ENCODE measurements around the gene CDH8.
"Not testable (repeated sequence)": the region's sequence is repeated elsewhere in the genome, so short reads cannot be mapped to it uniquely, and the experiment has no call there.

Gene CDH8

DNA sequence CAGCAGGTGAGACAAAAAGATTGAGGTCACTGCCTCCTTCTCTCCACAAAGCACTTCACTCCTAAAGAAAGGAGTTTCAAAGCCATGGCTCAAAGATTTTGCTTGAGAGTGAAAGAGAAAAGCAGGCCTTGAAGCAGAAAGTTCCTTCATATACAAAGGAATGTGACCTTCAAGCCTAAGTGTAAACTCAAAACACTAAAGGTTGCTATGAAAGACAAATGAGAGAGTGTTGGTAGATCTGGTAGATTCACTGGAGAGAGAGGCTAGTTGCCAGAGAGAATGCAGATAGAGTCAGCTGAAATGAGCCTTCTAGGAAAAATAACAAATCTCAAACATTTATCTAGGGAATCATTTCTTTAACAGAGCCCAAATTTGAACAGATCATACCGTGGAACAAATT lies 305.2 kb downstream of the CDH8 start:
- DNase-seq, result no peak

DNA sequence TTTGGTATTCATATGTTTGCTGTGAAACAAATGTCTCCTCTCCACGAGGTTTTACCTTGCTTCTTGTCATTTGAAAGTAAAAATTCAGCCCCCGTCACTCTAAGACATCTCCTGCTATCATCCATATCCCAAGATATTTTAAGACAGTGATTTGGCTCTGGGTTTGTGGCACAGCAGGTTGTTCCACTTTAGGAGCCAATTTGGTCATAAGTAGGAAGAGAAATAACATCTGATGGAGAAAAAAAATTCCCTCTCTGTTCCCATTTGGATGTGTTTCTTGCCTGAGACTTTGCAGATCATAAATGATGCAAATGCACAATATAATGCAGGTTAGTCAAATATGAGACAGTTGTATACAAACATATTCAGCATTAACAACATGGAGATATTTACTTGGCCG lies 309.5 kb downstream of the CDH8 start:
- no peak for DNase-seq

DNA sequence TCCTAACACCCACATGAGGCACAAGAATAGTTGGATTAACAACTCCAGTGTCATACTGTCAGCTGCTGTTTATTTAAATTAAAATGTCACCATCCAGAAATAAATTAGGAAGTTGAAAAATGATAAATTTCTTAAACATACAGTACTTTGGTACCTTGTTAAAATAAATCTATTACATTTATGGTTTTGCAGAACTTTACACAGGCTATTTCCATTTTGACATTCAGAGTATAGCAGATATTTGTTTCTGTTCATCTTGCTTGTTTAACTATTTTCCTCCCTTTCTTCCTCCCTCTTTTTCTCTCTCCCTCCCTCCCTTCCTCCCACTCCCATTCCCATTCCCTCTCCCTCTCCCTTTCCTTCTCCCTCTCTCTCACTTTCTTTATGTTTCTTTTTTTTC lies 310.1 kb downstream of the CDH8 start:
- no peak for DNase-seq

DNA sequence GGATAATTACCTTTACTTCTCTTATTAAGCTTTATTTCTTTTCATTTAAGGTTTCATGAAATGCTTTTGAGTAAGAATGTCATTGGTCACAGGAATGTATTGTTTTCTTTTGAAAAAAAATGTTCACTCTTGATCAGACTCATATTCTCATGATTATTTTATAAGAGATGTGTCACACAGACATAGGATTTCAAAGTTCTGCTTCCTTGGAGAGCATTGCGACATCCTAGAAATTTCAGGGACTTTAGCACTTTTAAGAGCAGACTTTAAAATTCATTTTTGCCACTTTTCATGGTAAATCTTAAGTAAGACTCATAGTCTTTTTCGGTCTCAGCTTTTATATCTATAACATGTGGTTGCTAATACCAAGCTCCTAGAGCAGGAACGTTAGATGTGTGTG lies 314.7 kb downstream of the CDH8 start:
- no peak for DNase-seq

DNA sequence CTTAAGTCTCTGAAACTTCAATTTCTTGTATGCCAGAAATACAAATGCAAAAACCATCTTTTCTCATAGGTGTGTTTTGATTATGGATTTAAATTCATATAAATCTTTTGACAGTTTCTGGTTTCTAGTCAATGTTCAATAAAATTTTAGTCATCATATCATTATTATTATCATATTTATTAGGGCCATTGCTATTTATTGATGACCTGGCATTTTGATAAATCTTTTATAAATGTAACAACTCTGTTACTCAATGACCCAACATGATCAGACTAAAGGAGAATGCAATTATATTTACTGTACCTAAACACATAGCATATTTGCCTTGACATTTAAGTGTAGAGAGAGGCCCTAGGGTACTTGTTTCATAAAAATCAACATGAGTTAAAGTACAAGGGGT lies 320.8 kb downstream of the CDH8 start:
- no peak for DNase-seq

DNA sequence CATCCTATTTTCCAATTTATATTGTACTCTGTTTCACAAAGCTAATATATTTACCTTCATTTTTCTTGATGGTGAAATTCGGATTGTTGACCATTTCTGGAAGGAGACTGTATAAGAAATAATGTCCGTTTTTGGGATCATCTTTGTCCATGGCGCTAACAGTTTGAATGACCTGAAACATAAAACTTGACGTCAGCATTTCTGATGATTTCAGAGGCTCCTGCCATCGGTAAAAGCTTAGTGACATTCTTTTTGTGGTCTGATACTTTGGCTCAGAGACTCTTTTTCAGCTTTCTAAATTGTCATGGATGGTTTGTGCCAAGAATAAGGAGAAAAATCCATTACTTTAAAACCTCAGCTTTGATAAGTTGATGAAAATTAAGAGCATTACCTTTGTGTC lies 322.5 kb downstream of the CDH8 start:
- no peak for DNase-seq

DNA sequence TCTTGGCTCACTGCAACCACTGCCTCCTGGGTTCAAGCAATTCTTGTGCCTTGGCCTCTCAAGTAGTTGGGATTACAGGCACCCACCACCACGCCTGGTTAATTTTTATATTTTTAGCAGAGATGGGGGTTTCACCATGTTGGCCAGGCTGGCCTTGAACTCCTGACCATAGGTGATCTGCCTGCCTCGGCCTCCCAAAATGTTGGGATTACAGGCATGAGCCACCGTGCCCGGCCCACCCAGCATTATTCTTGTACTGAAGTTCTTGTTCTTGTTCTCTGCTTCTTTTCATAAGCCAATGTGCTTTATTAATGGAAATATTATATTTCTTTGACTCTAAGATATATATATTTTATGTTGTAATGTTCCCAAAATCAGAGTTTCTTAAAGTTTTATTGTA lies 336.6 kb downstream of the CDH8 start:
- DNase-seq, result not testable (repeated sequence)

DNA sequence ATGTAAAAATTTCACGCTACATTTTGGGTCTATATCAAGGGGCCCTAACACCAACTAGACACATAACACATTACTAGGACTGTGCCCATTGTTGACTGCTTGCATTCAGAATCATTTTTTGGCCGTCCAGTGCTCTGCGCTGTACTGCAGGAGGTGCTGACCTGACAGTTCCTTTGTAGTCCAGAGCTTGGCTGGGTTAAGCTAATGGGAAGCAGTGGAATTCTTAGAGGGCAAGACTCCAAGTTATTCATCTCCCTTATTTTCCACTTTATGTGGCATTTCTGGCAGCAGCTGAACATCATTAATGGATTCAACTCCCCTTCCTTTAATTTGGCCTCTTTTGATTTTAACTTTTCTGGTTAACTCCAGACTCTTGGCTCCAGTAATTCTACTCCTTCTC lies 351.7 kb downstream of the CDH8 start:
- no peak for DNase-seq

DNA sequence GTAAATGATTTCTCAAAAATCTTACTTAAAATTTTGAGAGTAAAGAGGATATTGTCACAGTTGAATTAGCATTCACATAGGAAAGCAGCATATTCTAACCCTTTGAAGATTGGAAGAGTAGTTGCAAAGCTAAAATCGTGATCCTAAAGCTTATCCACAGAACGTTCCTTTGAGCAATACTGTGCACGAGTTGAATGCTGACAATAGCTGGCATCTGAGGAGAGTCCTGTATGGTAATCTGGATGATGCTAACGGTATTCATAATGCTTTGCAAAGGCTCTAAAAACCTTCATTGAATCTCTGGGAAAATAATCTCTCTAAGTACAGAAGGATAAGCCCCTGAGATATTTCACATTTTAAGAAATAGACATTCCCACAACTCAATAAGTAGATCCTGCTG lies 354.6 kb downstream of the CDH8 start:
- DNase-seq, result no peak

DNA sequence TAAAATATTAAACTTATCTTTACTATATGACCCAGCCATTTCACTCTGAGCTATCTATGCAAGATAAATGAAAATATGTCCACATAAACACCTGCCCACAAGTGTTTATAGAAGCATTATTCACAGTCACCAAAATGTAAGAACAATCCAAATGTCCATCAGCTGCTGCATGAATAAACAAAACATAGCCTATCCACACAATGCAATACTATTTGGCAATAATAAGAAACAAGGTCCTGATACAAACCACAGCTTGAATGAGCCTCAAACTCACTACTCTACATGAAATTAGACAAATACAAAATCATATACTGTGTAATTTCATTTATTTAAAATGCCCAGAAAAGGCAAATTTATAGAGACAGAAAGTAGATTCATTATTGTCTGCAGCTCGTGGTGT lies 355.1 kb downstream of the CDH8 start:
- no peak for DNase-seq

DNA sequence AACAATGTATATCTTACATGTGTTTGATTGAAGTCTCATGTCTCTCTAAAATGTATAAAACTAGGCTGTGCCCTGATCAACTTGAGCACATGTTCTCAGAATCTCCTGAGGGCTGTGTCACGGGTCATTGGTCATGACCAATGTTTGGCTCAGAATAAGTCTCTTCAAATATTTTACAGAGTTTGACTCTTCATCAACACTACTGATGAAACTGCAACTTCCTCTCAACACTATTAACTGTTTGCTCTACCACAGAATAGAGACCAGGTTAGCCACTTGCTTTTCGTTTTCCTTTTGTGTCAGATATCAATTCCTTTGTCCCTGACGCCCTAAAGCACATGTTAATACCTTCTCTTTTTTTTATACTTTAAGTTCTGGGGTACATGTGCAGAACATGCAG lies 358.1 kb downstream of the CDH8 start:
- no peak for DNase-seq

DNA sequence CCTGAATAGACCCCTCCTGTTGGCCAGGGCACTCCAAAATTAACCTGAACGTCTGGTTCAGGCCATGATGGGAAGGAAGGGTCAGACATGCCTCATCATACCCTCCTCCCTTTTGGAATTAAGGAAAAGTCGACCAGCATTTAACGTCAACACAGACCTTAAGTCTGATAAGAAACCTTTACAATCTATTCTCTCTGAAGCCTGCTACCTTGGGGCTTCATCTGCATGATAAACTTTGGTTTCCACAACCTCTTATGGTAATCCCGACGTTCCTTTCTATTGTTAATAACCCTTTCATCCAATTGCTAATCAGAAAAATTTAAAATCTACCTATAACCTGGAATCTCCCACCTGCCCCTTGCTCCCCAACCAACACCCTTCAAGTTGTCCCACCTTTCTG lies 358.5 kb downstream of the CDH8 start:
- DNase-seq, result no peak

DNA sequence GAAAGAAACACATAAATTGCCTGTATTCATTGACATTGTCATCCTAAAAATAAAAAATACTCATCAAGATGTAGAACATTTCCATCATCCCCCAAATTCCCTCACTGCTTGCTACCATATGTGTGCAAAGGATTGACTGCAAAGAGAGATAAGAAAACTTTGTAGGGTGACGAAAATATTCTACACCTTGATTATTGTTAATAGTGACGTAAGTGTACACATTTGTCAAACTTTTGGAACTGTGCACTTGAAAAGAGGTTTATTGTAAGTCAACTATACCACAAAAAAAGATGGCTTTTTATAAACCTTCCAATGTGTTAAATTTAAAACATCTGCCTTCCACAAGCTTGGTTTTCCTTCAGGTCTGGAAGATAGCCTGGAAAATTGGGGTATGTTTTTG lies 359.5 kb downstream of the CDH8 start:
- no peak for DNase-seq

DNA sequence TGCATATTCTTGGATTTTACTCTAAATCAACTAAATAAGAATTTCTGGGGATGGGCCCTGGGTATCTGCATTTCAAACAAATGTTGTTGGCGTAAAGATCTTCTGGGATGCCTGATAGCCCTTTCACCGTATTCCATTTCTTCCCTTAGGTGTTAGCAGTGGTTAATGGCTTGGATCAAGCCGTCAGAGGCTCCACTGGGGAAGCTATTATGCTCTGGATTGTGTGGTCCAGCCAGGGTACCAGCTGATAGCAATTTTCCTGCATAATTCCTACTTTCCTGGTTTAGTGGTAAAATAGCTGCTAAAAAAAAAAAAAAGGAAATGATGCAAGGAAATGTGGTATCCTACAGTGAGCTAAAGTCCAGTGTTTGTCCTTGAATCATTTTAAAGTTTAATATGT lies 365.1 kb downstream of the CDH8 start:
- DNase-seq, result no peak

DNA sequence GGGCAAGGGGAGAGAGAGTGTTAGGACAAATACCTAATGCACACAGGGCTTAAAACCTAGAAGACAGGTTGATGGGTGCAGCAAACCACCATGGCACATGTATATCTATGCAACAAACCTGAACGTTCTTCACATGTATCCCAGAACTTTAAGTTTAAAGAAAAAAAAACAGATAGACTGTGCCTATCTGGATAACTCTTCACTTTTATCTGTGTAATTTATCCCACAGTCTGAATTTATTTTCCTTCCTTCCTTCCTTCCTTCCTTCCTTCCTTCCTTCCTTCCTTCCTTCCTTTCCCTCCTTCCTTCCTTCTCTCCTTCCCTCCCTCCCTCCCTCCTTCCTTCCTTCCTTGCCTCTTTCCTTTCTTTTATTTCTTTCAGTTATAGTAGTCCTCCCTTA lies 370.7 kb downstream of the CDH8 start:
- DNase-seq, result no peak

DNA sequence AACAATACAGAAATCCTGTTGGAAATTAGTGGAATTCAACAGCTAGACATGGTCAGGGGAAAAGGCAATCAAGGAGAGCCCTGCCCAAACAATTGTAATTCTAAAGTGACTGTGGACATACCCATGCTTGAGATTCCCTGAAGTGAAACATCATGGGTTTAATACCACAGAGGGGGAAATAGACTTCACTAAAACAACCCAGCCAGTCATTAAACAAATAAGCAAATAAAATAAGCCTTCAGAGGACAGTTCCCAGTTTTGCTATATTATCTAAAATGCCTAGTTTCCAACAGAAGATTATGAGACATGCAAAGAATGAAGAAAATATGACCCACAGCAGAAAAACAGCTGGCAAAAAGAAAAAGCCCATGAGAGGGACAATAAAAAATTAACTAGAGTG lies 376.3 kb downstream of the CDH8 start:
- DNase-seq, result no peak

DNA sequence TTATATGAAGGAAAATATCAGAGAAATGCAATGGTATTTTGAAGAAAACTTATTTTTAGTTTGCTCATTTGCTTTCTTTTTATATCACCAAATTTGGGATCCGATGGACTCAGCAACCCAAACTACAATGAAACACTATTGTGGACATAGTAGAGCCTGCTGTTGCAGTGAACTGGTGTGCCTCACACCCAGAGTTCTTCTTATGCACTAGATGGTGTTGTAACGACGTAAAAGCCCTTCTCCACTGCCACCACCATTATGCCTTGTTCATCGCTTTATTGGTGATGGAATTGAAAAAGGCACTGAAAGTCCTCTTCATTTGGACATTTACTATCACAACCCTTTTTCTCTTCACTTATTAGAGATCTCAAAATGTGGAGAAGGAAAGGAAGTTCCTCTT lies 381.3 kb downstream of the CDH8 start:
- no peak for DNase-seq

DNA sequence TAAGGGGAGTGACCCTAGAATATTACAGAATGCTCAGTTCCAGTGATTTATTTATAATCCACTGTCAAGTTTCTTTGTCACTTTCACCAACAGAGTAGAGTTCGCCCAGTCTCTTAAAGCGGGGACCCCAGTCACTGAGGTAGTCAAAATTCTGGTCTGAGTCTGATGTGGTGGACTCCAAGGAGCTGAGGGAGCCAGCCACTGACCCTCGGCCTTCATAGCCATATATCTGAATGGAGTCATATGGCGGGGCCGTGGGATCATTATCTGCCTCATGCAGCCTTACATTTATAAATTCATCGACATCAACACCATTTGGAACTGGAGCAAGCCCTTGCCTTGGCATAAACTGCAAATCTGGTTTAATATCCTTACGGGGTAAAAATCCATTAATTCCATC lies 382.7 kb downstream of the CDH8 start:
- no peak for DNase-seq

DNA sequence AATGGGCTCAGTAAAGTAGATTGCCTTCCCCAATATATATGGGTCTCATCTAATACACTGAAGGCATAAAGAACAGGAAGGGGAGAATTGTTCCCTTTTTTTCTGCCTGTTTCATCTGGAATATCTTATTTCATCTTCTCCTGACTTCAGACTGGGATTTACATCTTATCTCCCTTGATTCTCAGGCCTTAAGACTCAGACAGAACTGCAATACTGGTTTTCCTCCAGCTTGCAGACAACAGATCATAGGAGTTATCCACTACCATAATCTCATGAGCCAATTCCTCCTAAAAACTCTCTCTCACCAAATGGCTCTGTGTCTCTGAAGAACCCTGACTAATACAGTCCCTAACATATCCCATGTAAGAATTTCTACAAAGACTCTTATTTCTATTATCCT lies 390.7 kb downstream of the CDH8 start:
- no peak for DNase-seq

DNA sequence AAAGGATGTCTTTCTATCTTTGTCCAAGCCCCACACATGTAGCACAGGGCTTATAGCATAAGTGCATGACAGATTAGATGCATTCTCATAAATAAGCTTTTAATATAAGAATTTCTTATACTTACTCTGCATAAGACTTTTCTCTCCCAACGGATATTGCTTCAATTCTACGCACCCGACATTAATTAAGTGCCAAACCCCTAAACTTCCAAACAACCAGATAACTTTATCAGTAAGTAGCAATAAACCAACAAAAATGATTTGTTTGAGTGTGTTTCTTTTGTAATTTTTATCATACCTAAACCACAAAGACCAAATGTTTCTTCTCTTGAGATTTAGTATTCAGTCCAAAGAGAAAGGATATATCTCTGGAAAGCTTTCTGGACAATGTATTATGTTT lies 391.5 kb downstream of the CDH8 start:
- DNase-seq, result no peak

DNA sequence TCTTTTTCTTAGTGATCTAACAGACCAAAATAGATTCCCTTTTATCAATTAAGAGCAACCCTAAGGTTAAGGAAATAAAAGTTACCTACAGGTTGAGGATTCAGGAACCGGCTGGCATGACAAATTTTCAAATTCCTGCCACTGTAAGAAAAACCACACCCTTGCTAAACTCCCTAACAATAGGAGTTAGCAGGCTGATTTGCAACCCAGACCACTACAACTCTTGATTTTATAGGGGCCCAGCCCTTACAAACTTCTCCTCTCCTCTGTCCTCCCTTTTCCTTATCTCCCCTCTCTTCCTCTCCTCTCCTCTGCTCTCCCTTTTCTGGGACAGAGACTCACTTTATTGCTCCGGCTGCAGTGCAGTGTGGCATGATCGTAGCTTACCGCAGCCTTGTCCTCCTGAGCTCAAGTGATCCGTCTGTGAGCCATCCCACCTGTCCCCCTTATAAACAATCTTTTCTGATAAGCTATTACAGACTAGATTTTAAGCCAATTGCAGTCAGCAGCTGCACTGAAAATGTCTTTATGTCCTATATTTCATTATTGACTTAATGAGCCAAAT lies 418.9 kb downstream of the CDH8 start:
- DNase-seq, result no peak

DNA sequence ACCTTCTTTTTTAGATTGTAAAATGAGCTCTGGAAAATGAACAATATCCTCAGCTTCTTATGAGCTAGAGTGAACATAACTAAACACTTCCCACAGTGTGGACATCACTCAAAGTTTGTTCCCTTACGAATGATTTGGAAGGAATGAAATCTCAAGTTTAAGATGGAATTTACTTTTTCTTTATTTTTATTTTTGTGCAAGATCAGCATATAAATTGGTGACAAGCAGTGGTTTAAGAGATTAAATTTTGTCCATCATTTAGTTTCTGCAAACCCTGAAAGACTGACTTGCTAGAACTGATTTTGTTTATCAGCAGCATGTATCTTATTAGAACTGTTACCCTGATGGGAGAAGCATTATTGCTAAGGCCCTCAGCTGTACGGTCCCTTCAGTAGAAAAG lies 420.1 kb downstream of the CDH8 start:
- no peak for DNase-seq

DNA sequence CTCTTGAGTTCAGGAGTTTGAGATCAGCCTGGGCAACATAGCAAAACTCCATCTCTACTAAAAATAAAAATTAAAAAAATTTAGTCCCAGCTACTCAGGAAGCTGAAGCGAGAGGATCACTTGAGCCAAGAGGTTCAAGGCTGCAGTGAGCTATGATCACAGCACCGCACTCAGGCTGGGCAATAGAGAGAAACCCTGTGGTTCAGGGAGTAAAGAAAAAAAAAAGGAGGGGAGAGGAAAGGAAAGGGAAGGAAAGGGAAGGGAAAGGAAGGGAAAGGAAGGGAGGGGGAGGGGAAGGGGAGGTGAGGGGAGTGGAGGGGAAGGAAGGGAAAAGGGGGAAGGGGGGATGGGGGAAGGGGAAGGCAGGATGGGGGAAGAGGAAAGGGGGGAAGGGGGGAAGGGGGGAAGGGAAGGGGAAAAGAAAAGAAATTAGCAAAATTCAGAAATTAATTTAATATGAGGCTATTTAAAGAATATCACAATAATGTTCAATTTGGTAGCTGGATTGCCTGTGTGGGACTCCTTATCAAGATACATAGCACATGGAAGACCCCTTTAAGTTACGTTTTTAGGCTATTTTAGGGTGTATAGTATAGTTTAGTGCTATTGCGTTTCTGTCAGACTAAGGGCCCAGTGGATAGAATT lies 424.3 kb downstream of the CDH8 start:
- no peak for DNase-seq

DNA sequence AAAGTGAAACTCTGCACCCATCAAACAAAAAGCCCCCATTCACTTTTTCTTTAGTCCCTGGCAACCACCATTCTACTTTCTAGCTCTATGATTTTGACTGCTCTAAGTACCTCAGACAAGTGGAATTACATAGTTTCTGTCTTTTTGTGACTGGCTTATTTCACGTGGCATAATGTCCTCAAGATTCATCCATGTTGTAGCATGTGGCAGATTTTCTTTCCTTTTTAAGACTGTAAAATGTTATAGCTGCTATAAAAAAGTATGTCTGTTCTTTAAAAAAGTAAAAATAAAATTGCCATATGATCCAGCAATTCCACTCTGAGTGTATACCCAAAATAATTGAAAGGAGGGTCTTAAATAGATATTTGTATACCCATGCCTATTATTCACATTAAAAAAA lies 429.7 kb downstream of the CDH8 start:
- DNase-seq, result no peak
